ENCODE measurements around the gene PSG4. TPM values are rescaled to one million over a fixed set of nuclear protein-coding genes. Genes with fewer than 3 reads are reported as not detected.

PSG4 gene
- total and polyA plus RNA-seq, 2 of the 8 experiments (the other 6 are each of a cell fraction or from before 2014, with no cell fraction given) = not detected

GRCh38 chr19:43229315-43229714, 23.9 kb upstream of the PSG4 start:
- no peaks in the 10 kb centered on the region for H3K79me1 ChIP-seq (ENCODE audit: low read depth, low read length)
- no peak overlapping the region for H3K4me2 ChIP-seq (ENCODE audit: insufficient read depth in 1 of 2, low read depth in 2 of 2, low read length in 2 of 2)
- H2AK5ac ChIP-seq (ENCODE audit: low read depth, low read length) = no peak overlapping the region
- no peak overlapping the region for H3K27ac ChIP-seq (ENCODE audit: low read depth, low read length)
- no peak overlapping the region for H4K91ac ChIP-seq (replicated peaks; ENCODE audit: insufficient read length, low read length)
- no peak overlapping the region for H4K5ac ChIP-seq (ENCODE audit: insufficient read length, low read depth, low read length)
- POLR2A ChIA-PET (ENCODE audit: partially characterized antibody) = no interaction called here
- no peak overlapping the region for H3K4me3 ChIP-seq (ENCODE audit: extremely low read depth in 1 of 4, insufficient read depth in 2 of 4, low read depth in 3 of 4, low read length in 4 of 4)
- H2AFZ ChIP-seq (ENCODE audit: low read length) = no peak overlapping the region
- H4K20me1 ChIP-seq (replicated peaks in 1 of 2; ENCODE audit: control insufficient read depth in 1 of 2, insufficient read depth in 2 of 2, low read length in 2 of 2) = no peaks in the 10 kb centered on the region
- H2BK15ac ChIP-seq (ENCODE audit: low read length) = no peak overlapping the region
- H3K4me1 ChIP-seq (replicated peaks in 1 of 4; ENCODE audit: control insufficient read depth in 3 of 4, insufficient read depth in 4 of 4, low read length in 3 of 4) = no peaks in the 10 kb centered on the region
- no peak overlapping the region for H2BK120ac ChIP-seq (replicated peaks; ENCODE audit: low read depth, low read length)
- no peak overlapping the region for H2BK20ac ChIP-seq (ENCODE audit: low read length)
- H4K8ac ChIP-seq (ENCODE audit: extremely low read depth, insufficient read depth, low read length) = no peak overlapping the region
- H2BK5ac ChIP-seq (ENCODE audit: low read depth, low read length) = no peak overlapping the region
- H2BK12ac ChIP-seq (ENCODE audit: low read depth, low read length) = no peak overlapping the region
- no peak overlapping the region for H3K4ac ChIP-seq (replicated peaks; ENCODE audit: insufficient read length, low read depth, low read length)
- no peaks in the 10 kb centered on the region for H3K23me2 ChIP-seq (ENCODE audit: low read depth, low read length)
- FAIRE-seq (no peak), DNase-seq (ENCODE audit: low read depth in 1 of 2, low spot score in 2 of 2) (no peak)
- H3K18ac ChIP-seq (ENCODE audit: extremely low read depth, low read length) = no peak overlapping the region
- H3K56ac ChIP-seq (replicated peaks; ENCODE audit: insufficient read length, low read depth, low read length) = no peak overlapping the region
- no peak overlapping the region for H3K9ac ChIP-seq (replicated peaks in 1 of 4; ENCODE audit: extremely low read depth in 1 of 4, low read depth in 3 of 4, low read length in 3 of 4)
- WGBS, 2 experiments (ENCODE audit: extremely low coverage in 1 of 2, insufficient coverage in 1 of 2, insufficient read length in 1 of 2, insufficient replicate concordance in 2 of 2, low coverage in 1 of 2, low lambda C conversion rate in 2 of 2, missing lambda C conversion rate in 1 of 2) = 78% methylated on average over 2 of the region's 2 CpGs; no CpG with 5 or more reads in 1 of the 2 experiments
- CTCF ChIA-PET (ENCODE audit: partially characterized antibody) = no interaction called here
- H3K79me2 ChIP-seq (ENCODE audit: control insufficient read depth in 1 of 2, insufficient read depth in 2 of 2, low read length in 2 of 2) = no peaks in the 10 kb centered on the region
- H3K9me3 ChIP-seq (ENCODE audit: insufficient read depth in 2 of 2, low read depth in 1 of 2, low read length in 1 of 2) = peaks cover 19 to 38% of the 10 kb centered on the region in 2 experiments; a peak in 3 of 4 replicates
- H3K36me3 ChIP-seq (ENCODE audit: control insufficient read depth in 2 of 4, insufficient read depth in 4 of 4, low read length in 3 of 4) = no peaks in the 10 kb centered on the region
- no peaks in the 10 kb centered on the region for H3K27me3 ChIP-seq (replicated peaks in 1 of 4; ENCODE audit: control insufficient read depth in 3 of 4, extremely low read depth in 1 of 4, insufficient read depth in 3 of 4, low read length in 3 of 4)
- no peak overlapping the region for H3K23ac ChIP-seq (ENCODE audit: insufficient read length)
- no peak overlapping the region for H3K14ac ChIP-seq (ENCODE audit: insufficient read length)
- no peak for TF ChIP-seq CHD7 (IDR thresholded peaks at IDR 0.05; ENCODE audit: insufficient replicate concordance, low read length)
